ENCODE results near the gene GET4. TPM values are rescaled to one million over a fixed set of nuclear protein-coding genes. Genes with fewer than 3 reads are reported as not detected.

The GET4 gene
- total RNA-seq, 1 donor from 2014 or later = 58.2 TPM

GRCh38 chr7:920351-921070, 44.2 kb downstream of the GET4 start:
- Mint-ChIP-seq H3K27ac (no peak overlapping the region), H3K4me3 (ENCODE audit: low read depth) (no peak overlapping the region), H3K4me1 (ENCODE audit: low read depth) (no peaks in the 10 kb centered on the region), H3K36me3 (ENCODE audit: insufficient read depth) (no peaks in the 10 kb centered on the region), H3K27me3 (no peaks in the 10 kb centered on the region), H3K9me3 (ENCODE audit: low read depth) (no peaks in the 10 kb centered on the region)
- TF ChIP-seq CTCF (IDR thresholded peaks at IDR 0.05; ENCODE audit: unreplicated experiment) = no peak
- no peak for DNase-seq (ENCODE audit: low spot score, unreplicated experiment)

- Mint-ChIP-seq H3K9me3 (ENCODE audit: low read depth) (no peaks in the 10 kb centered on the region), H3K36me3 (ENCODE audit: insufficient read depth) (no peaks in the 10 kb centered on the region), H3K4me3 (ENCODE audit: low read depth) (no peak overlapping the region), H3K4me1 (ENCODE audit: low read depth) (no peaks in the 10 kb centered on the region), H3K27ac (no peak overlapping the region), H3K27me3 (no peaks in the 10 kb centered on the region)
- no peak for TF ChIP-seq CTCF (IDR thresholded peaks at IDR 0.05; ENCODE audit: unreplicated experiment)
- DNase-seq (ENCODE audit: low spot score, unreplicated experiment) = no peak
These were observed 44.7 kb downstream of the GET4 start for GRCh38 chr7:921071-921461.

- DNase-seq (ENCODE audit: low spot score, unreplicated experiment) = no peak
- H3K27me3 Mint-ChIP-seq = no peaks in the 10 kb centered on the region
These were observed 45.4 kb downstream of the GET4 start for GRCh38 chr7:921581-922333.

GRCh38 chr7:922334-923107, 46.2 kb downstream of the GET4 start:
- no peaks in the 10 kb centered on the region for H3K36me3 Mint-ChIP-seq (ENCODE audit: insufficient read depth)
- no peaks in the 10 kb centered on the region for H3K27me3 Mint-ChIP-seq
- no peak overlapping the region for H3K4me3 Mint-ChIP-seq (ENCODE audit: low read depth)
- DNase-seq (ENCODE audit: low spot score, unreplicated experiment) = no peak
- TF ChIP-seq CTCF (IDR thresholded peaks at IDR 0.05; ENCODE audit: unreplicated experiment) = no peak
- no peak overlapping the region for H3K27ac Mint-ChIP-seq
- no peaks in the 10 kb centered on the region for H3K4me1 Mint-ChIP-seq (ENCODE audit: low read depth)
- H3K9me3 Mint-ChIP-seq (ENCODE audit: low read depth) = no peaks in the 10 kb centered on the region

More at GRCh38 chr7:921581-922333, 45.4 kb downstream of the GET4 start:
- H3K9me3 Mint-ChIP-seq (ENCODE audit: low read depth) = no peaks in the 10 kb centered on the region
- no peak overlapping the region for H3K27ac Mint-ChIP-seq
- TF ChIP-seq CTCF (IDR thresholded peaks at IDR 0.05; ENCODE audit: unreplicated experiment) = no peak
- no peak overlapping the region for H3K4me3 Mint-ChIP-seq (ENCODE audit: low read depth)
- H3K36me3 Mint-ChIP-seq (ENCODE audit: insufficient read depth) = no peaks in the 10 kb centered on the region
- H3K4me1 Mint-ChIP-seq (ENCODE audit: low read depth) = no peaks in the 10 kb centered on the region
